HCT116 (cell line): Measurements from ENCODE around the gene BTBD2.

ENCODE experiments used
- ATF3 ChIP-seq: IDR thresholded peaks from 2 replicates; pipeline ENCODE4 v1.6.1; 2012
- CBX3 ChIP-seq: IDR thresholded peaks from 2 replicates; pipeline ENCODE4 v1.6.1; 2012; ENCODE audit warnings: low read depth
- CTCF ChIP-seq, 3 experiments: fragments of 200-600 bp in 1 of 3; sonication (generic) in 1 of 3; IDR thresholded peaks in 2 of 3; conservative IDR thresholded peaks in 1 of 3; 2 replicates each; pipeline ENCODE4 v1.5.1; 2012 to 2017; ENCODE audit warnings: low read depth in 2 of 3, low read length in 2 of 3, antibody characterized with exemption in 1 of 3, borderline replicate concordance in 1 of 3, control low read depth in 1 of 3, mild to moderate bottlenecking in 1 of 3, mixed read lengths in 1 of 3, mixed run types in 1 of 3, moderate library complexity in 1 of 3; ENCODE audit not compliant: insufficient read depth in 1 of 3
- EGR1 ChIP-seq: IDR thresholded peaks from 2 replicates; pipeline ENCODE4 v1.6.1; 2012; ENCODE audit warnings: low read depth
- EZH2 ChIP-seq: fragments of 200-600 bp; sonication (generic); IDR thresholded peaks from 2 replicates; pipeline ENCODE4 v1.6.1; 2017; ENCODE audit warnings: antibody characterized with exemption, mixed run types
- MAX ChIP-seq: IDR thresholded peaks from 2 replicates; pipeline ENCODE4 v1.6.1; 2012
- POLR2A ChIP-seq: IDR thresholded peaks from 2 replicates; pipeline ENCODE4 v1.7.0; 2011; ENCODE audit warnings: borderline replicate concordance; ENCODE audit not compliant: insufficient read depth, insufficient read length; ENCODE audit errors: extremely low read depth
- RAD21 ChIP-seq: IDR thresholded peaks from 2 replicates; pipeline ENCODE4 v1.6.1; 2012; ENCODE audit warnings: low read depth, mild to moderate bottlenecking
- TCF7L2 ChIP-seq: IDR thresholded peaks from 2 replicates; pipeline ENCODE4 v1.7.0; 2011; ENCODE audit warnings: borderline replicate concordance, inconsistent platforms; ENCODE audit not compliant: insufficient read depth, insufficient read length; ENCODE audit errors: extremely low read depth
- YY1 ChIP-seq: IDR thresholded peaks from 2 replicates; pipeline ENCODE4 v1.6.1; 2011; ENCODE audit warnings: low read length, low read depth, moderate library complexity, mild to moderate bottlenecking; ENCODE audit not compliant: insufficient replicate concordance; ENCODE audit errors: extremely low read depth
- ZBTB33 ChIP-seq: IDR thresholded peaks from 2 replicates; pipeline ENCODE4 v1.6.1; 2011; ENCODE audit warnings: mild to moderate bottlenecking, low read length, moderate library complexity; ENCODE audit not compliant: insufficient replicate concordance; ENCODE audit errors: extremely low read depth

- TF ChIP-seq ZBTB33 (no peak), EZH2 (no peak), CTCF (IDR thresholded peaks at IDR 0.05 in 2 of 3, conservative IDR thresholded peaks at IDR 0.05 in 1 of 3; ENCODE audit: borderline replicate concordance in 1 of 3, insufficient read depth in 1 of 3, low read depth in 2 of 3, low read length in 2 of 3) (no peak), YY1 (no peak), TCF7L2 (no peak), POLR2A (no peak), ATF3 (no peak), MAX (no peak), EGR1 (no peak), RAD21 (no peak), CBX3 (no peak)
Observed at GRCh38 chr19:2062770-2063169, 47.3 kb upstream of the BTBD2 start.
